GM23338 (cell line): ENCODE measurements around the gene CTNND2. TPM values are rescaled to one million over a fixed set of nuclear protein-coding genes. Genes with fewer than 3 reads are reported as not detected.

ENCODE experiments used
- ATAC-seq: fragments of 200-7000 bp; cut with Tn5 transposase; 3 replicates; pipeline ENCODE4 v1.9.1; 2020
- DNase-seq: peaks from one replicate; pipeline ENCODE4 v3.0.0-alpha.2; 2015; ENCODE audit warnings: low spot score
- H2AFZ ChIP-seq: fragments of 200-600 bp; sonication (generic); 2 replicates; pipeline ENCODE4 v1.8.0; 2016; ENCODE audit warnings: antibody characterized with exemption, mild to moderate bottlenecking, moderate library complexity
- H3F3A ChIP-seq: fragments of 200-600 bp; sonication (generic); replicated peaks from 2 replicates; pipeline ENCODE4 v1.8.0; 2017; ENCODE audit warnings: antibody characterized with exemption, mixed run types, low read depth
- H3K27ac ChIP-seq: fragments of 200-600 bp; sonication (generic); 2 replicates; pipeline ENCODE4 v1.6.1; 2016; ENCODE audit warnings: low read depth
- H3K27me3 ChIP-seq: fragments of 200-600 bp; sonication (generic); 2 replicates; pipeline ENCODE4 v1.8.0; 2016; ENCODE audit warnings: mild to moderate bottlenecking, mixed run types, moderate library complexity; ENCODE audit not compliant: insufficient read depth
- H3K36me3 ChIP-seq: fragments of 200-600 bp; sonication (generic); 2 replicates; pipeline ENCODE4 v1.8.0; 2016; ENCODE audit warnings: mild to moderate bottlenecking; ENCODE audit not compliant: insufficient read depth
- H3K4me1 ChIP-seq: fragments of 200-600 bp; sonication (generic); 2 replicates; pipeline ENCODE4 v1.8.0; 2016; ENCODE audit warnings: mild to moderate bottlenecking, moderate library complexity; ENCODE audit not compliant: insufficient read depth
- H3K4me2 ChIP-seq: fragments of 200-600 bp; sonication (generic); 2 replicates; pipeline ENCODE4 v1.7.1; 2017; ENCODE audit warnings: mixed run types
- H3K4me3 ChIP-seq: fragments of 200-600 bp; sonication (generic); 2 replicates; pipeline ENCODE4 v1.6.1; 2016; ENCODE audit warnings: mixed run types
- H3K79me2 ChIP-seq: fragments of 200-600 bp; sonication (generic); replicated peaks from 2 replicates; pipeline ENCODE4 v1.8.0; 2017; ENCODE audit warnings: mild to moderate bottlenecking; ENCODE audit not compliant: insufficient read depth
- H3K9me2 ChIP-seq: fragments of 200-600 bp; sonication (generic); 2 replicates; pipeline ENCODE4 v1.8.0; 2017; ENCODE audit not compliant: insufficient read depth
- H4K20me1 ChIP-seq: fragments of 200-600 bp; sonication (generic); replicated peaks from 2 replicates; pipeline ENCODE4 v1.8.0; 2017; ENCODE audit warnings: mild to moderate bottlenecking; ENCODE audit not compliant: insufficient read depth
- H3K27ac Mint-ChIP-seq: 2 replicates; pipeline ENCODE4 v1.8.0; 2020; ENCODE audit warnings: inconsistent platforms, mild to moderate bottlenecking, moderate library complexity, mixed read lengths
- H3K27me3 Mint-ChIP-seq: 3 replicates; pipeline ENCODE4 v1.8.0; 2022; ENCODE audit warnings: low read depth, mild to moderate bottlenecking, moderate library complexity, mixed read lengths, inconsistent platforms; ENCODE audit not compliant: insufficient read depth, poor library complexity
- H3K36me3 Mint-ChIP-seq: 3 replicates; pipeline ENCODE4 v1.8.0; 2021; ENCODE audit warnings: low read depth, mild to moderate bottlenecking, inconsistent platforms, moderate library complexity, mixed read lengths
- H3K4me1 Mint-ChIP-seq: 3 replicates; pipeline ENCODE4 v1.8.0; 2020; ENCODE audit warnings: mild to moderate bottlenecking, inconsistent platforms, mixed read lengths
- H3K4me3 Mint-ChIP-seq: 3 replicates; pipeline ENCODE4 v1.8.0; 2021; ENCODE audit warnings: moderate library complexity, mild to moderate bottlenecking, inconsistent platforms, mixed read lengths
- H3K9me3 Mint-ChIP-seq: 3 replicates; pipeline ENCODE4 v1.8.0; 2020; ENCODE audit warnings: moderate library complexity, mild to moderate bottlenecking, inconsistent platforms, mixed read lengths
- CREB1 ChIP-seq: fragments of 250-450 bp; sonication (Bioruptor Pico); IDR thresholded peaks from 2 replicates; pipeline ENCODE4 v1.5.0; 2020; ENCODE audit warnings: low read depth, mild to moderate bottlenecking, moderate library complexity
- CTCF ChIP-seq, 2 experiments: fragments of 200-600 bp in 1 of 2; sonication (generic) in 1 of 2; conservative IDR thresholded peaks; 2 replicates each; pipeline versions ENCODE4 v1.5.1 to v1.6.1; 2016 to 2017; ENCODE audit warnings: antibody characterized with exemption in 2 of 2, low read depth in 2 of 2, mild to moderate bottlenecking in 2 of 2, moderate library complexity in 1 of 2
- ETS1 ChIP-seq: IDR thresholded peaks from 2 replicates; pipeline ENCODE4 v1.6.1; 2016; ENCODE audit warnings: antibody characterized with exemption
- EZH2 ChIP-seq: fragments of 200-600 bp; sonication (generic); IDR thresholded peaks from one replicate; pipeline ENCODE4 v1.8.0; 2017; ENCODE audit warnings: antibody characterized with exemption, mild to moderate bottlenecking, low read depth; ENCODE audit not compliant: unreplicated experiment
- EZH2phosphoT487 ChIP-seq: fragments of 200-600 bp; sonication (generic); IDR thresholded peaks from one replicate; pipeline ENCODE4 v1.8.1; 2018; ENCODE audit warnings: antibody characterized with exemption; ENCODE audit not compliant: unreplicated experiment
- JUNB ChIP-seq: IDR thresholded peaks from one replicate; pipeline ENCODE4 v1.6.1; 2016; ENCODE audit warnings: antibody characterized with exemption; ENCODE audit not compliant: unreplicated experiment
- NANOG ChIP-seq: IDR thresholded peaks from 2 replicates; pipeline ENCODE4 v1.6.1; 2016; ENCODE audit warnings: antibody characterized with exemption, borderline replicate concordance
- POLR2AphosphoS5 ChIP-seq: IDR thresholded peaks from 2 replicates; pipeline ENCODE4 v1.6.1; 2016; ENCODE audit warnings: antibody characterized with exemption, low read depth
- STAT1 ChIP-seq: IDR thresholded peaks from one replicate; pipeline ENCODE4 v1.6.1; 2016; ENCODE audit warnings: antibody characterized with exemption; ENCODE audit not compliant: unreplicated experiment
- ZNF114 ChIP-seq: fragments of 250-450 bp; sonication (Bioruptor Pico); IDR thresholded peaks from 2 replicates; pipeline ENCODE4 v1.5.0; 2020; ENCODE audit warnings: mild to moderate bottlenecking, moderate library complexity
- ZNF331 ChIP-seq: fragments of 250-450 bp; sonication (Bioruptor Pico); IDR thresholded peaks from 2 replicates; pipeline ENCODE4 v1.5.0; 2020; ENCODE audit warnings: low read depth, mild to moderate bottlenecking, moderate library complexity
- ZNF462 ChIP-seq: fragments of 250-450 bp; sonication (Bioruptor Pico); IDR thresholded peaks from 2 replicates; pipeline ENCODE4 v1.5.0; 2020; ENCODE audit warnings: mild to moderate bottlenecking, moderate library complexity
- polyA plus RNA-seq: library from polyadenylated mRNA; unstranded; fragments of >200 nt; fragmentation: Nextera tagmentation; extraction: Ambion mirVana; gene quantifications from 2 replicates; pipeline ENCODE4 v1.2.1, GENCODE V29; 2016
- total RNA-seq: library from RNA; depleted of rRNA; stranded (reverse); fragments of >200 nt; shearing (Covaris generic); gene quantifications from 2 replicates; pipeline ENCODE4 v1.2.3, GENCODE V29; 2014
- TF ChIP-seq, protein P1 (sequence below): IDR thresholded peaks from one replicate; pipeline ENCODE4 v1.6.1; 2018; ENCODE audit warnings: antibody characterized with exemption; ENCODE audit not compliant: unreplicated experiment

CTNND2 gene
- total and polyA plus RNA-seq, 2 experiments from 2014 or later: 5.1 to 7.0 TPM

GRCh38 chr5:11040345-11040744 is 863.9 kb downstream of the CTNND2 start:
- Mint-ChIP-seq H3K27me3 (peaks cover 2% of the 10 kb centered on the region), H3K27ac (no peak overlapping the region), H3K4me3 (no peak overlapping the region), H3K9me3 (no peaks in the 10 kb centered on the region), H3K36me3 (no peaks in the 10 kb centered on the region), H3K4me1 (no peaks in the 10 kb centered on the region)
- H2AFZ ChIP-seq: no peak overlapping the region
- H3K4me1 ChIP-seq: no peaks in the 10 kb centered on the region
- ATAC-seq (no peak), DNase-seq (no peak)
- no peaks in the 10 kb centered on the region for H3K36me3 ChIP-seq
- no peaks in the 10 kb centered on the region for H3K79me2 ChIP-seq
- no peaks in the 10 kb centered on the region for H3K27me3 ChIP-seq
- no peak overlapping the region for H3K27ac ChIP-seq
- no peak overlapping the region for H3K4me2 ChIP-seq
- TF ChIP-seq ETS1 (no peak), JUNB (no peak), STAT1 (no peak), EZH2 (no peak), ZNF462 (CRISPR knock-in tag) (no peak), NANOG (no peak), EZH2phosphoT487 (no peak), CTCF (conservative IDR thresholded peaks at IDR 0.05; ENCODE audit: low read depth in 2 of 2) (no peak), ZNF331 (CRISPR knock-in tag) (no peak), POLR2AphosphoS5 (no peak), CREB1 (CRISPR knock-in tag) (no peak), ZNF114 (CRISPR knock-in tag) (no peak)
- TF ChIP-seq, protein P1, sequence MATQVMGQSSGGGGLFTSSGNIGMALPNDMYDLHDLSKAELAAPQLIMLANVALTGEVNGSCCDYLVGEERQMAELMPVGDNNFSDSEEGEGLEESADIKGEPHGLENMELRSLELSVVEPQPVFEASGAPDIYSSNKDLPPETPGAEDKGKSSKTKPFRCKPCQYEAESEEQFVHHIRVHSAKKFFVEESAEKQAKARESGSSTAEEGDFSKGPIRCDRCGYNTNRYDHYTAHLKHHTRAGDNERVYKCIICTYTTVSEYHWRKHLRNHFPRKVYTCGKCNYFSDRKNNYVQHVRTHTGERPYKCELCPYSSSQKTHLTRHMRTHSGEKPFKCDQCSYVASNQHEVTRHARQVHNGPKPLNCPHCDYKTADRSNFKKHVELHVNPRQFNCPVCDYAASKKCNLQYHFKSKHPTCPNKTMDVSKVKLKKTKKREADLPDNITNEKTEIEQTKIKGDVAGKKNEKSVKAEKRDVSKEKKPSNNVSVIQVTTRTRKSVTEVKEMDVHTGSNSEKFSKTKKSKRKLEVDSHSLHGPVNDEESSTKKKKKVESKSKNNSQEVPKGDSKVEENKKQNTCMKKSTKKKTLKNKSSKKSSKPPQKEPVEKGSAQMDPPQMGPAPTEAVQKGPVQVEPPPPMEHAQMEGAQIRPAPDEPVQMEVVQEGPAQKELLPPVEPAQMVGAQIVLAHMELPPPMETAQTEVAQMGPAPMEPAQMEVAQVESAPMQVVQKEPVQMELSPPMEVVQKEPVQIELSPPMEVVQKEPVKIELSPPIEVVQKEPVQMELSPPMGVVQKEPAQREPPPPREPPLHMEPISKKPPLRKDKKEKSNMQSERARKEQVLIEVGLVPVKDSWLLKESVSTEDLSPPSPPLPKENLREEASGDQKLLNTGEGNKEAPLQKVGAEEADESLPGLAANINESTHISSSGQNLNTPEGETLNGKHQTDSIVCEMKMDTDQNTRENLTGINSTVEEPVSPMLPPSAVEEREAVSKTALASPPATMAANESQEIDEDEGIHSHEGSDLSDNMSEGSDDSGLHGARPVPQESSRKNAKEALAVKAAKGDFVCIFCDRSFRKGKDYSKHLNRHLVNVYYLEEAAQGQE: no peak
- no peaks in the 10 kb centered on the region for H3K9me2 ChIP-seq
- H3F3A ChIP-seq: no peaks in the 10 kb centered on the region
- H3K4me3 ChIP-seq: no peak overlapping the region
- H4K20me1 ChIP-seq: no peaks in the 10 kb centered on the region
